Measurements from ENCODE around the gene MED13. TPM values are rescaled to one million over a fixed set of nuclear protein-coding genes. Genes with fewer than 3 reads are reported as not detected.

Gene MED13
- total RNA-seq, 1 experiment from 2014 or later = 60.7 TPM

GRCh38 chr17:62051053-62051452 lies 14.0 kb downstream of the MED13 start:
- H3K36me3 Mint-ChIP-seq (ENCODE audit: insufficient read depth in 1 of 3, low read depth in 3 of 3) = peaks cover 22 to 61% (median 49%) of the 10 kb centered on the region in 3 experiments; a peak in 6 of 7 replicates

More at GRCh38 chr17:62051053-62051452, 14.0 kb downstream of the MED13 start:
- Histone ChIP-seq H3K9ac (ENCODE audit: extremely low read depth, insufficient read length, low read length) (no peak overlapping the region), H3K27ac (ENCODE audit: insufficient read length, low read depth, low read length) (no peak overlapping the region), H3K4me1 (ENCODE audit: insufficient read depth, low read length) (no peaks in the 10 kb centered on the region), H2BK5ac (ENCODE audit: insufficient read length, low read length) (no peak overlapping the region), H4K5ac (ENCODE audit: insufficient read length, low read depth, low read length) (no peak overlapping the region), H2BK12ac (ENCODE audit: insufficient read length, low read depth, low read length) (no peak overlapping the region), H3K23ac (ENCODE audit: insufficient read length, low read depth, low read length) (no peak overlapping the region), H2AFZ (ENCODE audit: low read length) (no peak overlapping the region), H3K14ac (ENCODE audit: insufficient read depth, low read length) (no peak overlapping the region), H3K23me2 (ENCODE audit: insufficient read length, low read depth, low read length, poor library complexity, severe bottlenecking) (no peaks in the 10 kb centered on the region), H3K4ac (ENCODE audit: low read depth, low read length) (no peak overlapping the region), H3K4me2 (ENCODE audit: insufficient read depth, insufficient read length, low read length) (no peak overlapping the region), H3K9me3 (ENCODE audit: control insufficient read depth, low read depth, low read length) (no peaks in the 10 kb centered on the region), H2BK20ac (ENCODE audit: low read depth, low read length, poor library complexity, severe bottlenecking) (no peak overlapping the region), H3K27me3 (ENCODE audit: insufficient read depth, low read length) (no peaks in the 10 kb centered on the region), H3T11ph (ENCODE audit: low read length) (no peak overlapping the region), H3K18ac (ENCODE audit: insufficient read length, low read depth, low read length) (no peak overlapping the region), H4K91ac (ENCODE audit: insufficient read length, low read depth, low read length) (no peak overlapping the region), H3K79me1 (ENCODE audit: insufficient read depth, low read depth, low read length, poor library complexity, severe bottlenecking) (no peaks in the 10 kb centered on the region), H2AK5ac (ENCODE audit: insufficient read length, low read length) (no peak overlapping the region), H4K8ac (replicated peaks; ENCODE audit: insufficient read length, low read depth, low read length) (no peak overlapping the region), H4K20me1 (ENCODE audit: control insufficient read depth, insufficient read depth, insufficient read length) (no peaks in the 10 kb centered on the region), H2BK120ac (ENCODE audit: low read depth, low read length, poor library complexity, severe bottlenecking) (no peak overlapping the region), H3K56ac (ENCODE audit: insufficient read length, low read depth, low read length) (no peak overlapping the region), H2BK15ac (ENCODE audit: low read depth, low read length) (no peak overlapping the region), H3K79me2 (ENCODE audit: insufficient read depth, low read length) (peaks cover 2% of the 10 kb centered on the region; the same call in 1 of the 2 replicates)
- Mint-ChIP-seq H3K27ac (0 out of 7 replicates have a peak overlapping the region, but pooled peaks of 1 of the 3 experiments have one; percentile 9), H3K4me3 (no peak overlapping the region), H3K4me1 (peaks cover 0 to under 1% of the 10 kb centered on the region in 2 experiments; a peak in 1 of 4 replicates), H3K27me3 (ENCODE audit: low read depth) (no peaks in the 10 kb centered on the region), H3K9me3 (no peaks in the 10 kb centered on the region)
- WGBS (ENCODE audit: extremely low coverage, insufficient read length, low lambda C conversion rate) = no CpG with 5 or more reads among the region's 2 CpGs
- no peak for DNase-seq
- TF ChIP-seq, protein P1, sequence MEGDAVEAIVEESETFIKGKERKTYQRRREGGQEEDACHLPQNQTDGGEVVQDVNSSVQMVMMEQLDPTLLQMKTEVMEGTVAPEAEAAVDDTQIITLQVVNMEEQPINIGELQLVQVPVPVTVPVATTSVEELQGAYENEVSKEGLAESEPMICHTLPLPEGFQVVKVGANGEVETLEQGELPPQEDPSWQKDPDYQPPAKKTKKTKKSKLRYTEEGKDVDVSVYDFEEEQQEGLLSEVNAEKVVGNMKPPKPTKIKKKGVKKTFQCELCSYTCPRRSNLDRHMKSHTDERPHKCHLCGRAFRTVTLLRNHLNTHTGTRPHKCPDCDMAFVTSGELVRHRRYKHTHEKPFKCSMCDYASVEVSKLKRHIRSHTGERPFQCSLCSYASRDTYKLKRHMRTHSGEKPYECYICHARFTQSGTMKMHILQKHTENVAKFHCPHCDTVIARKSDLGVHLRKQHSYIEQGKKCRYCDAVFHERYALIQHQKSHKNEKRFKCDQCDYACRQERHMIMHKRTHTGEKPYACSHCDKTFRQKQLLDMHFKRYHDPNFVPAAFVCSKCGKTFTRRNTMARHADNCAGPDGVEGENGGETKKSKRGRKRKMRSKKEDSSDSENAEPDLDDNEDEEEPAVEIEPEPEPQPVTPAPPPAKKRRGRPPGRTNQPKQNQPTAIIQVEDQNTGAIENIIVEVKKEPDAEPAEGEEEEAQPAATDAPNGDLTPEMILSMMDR (conservative IDR thresholded peaks at IDR 0.05) = no peak

Measured in H9 (cell line).